CD14-positive monocyte (primary cell): ENCODE results near the gene TSPAN18. TPM values are rescaled to one million over a fixed set of nuclear protein-coding genes. Genes with fewer than 3 reads are reported as not detected.

ENCODE experiments used
- DNase-seq, 3 donors: peaks; one replicate each; pipeline ENCODE4 v3.0.0-alpha.2; 2011 to 2022
- H2AFZ ChIP-seq: 2 replicates; pipeline ENCODE4 v1.6.0; 2012; ENCODE audit warnings: mild to moderate bottlenecking, low read depth, low read length, inconsistent platforms; ENCODE audit not compliant: insufficient read depth, poor library complexity, severe bottlenecking
- H3K27ac ChIP-seq, 2 donors: 1 replicate in 1 of 2; 2 replicates in 1 of 2; pipeline ENCODE4 v1.5.1; 2012 to 2013; ENCODE audit warnings: low read length in 2 of 2, control low read depth in 1 of 2, inconsistent platforms in 1 of 2, low read depth in 1 of 2, mild to moderate bottlenecking in 1 of 2
- H3K27me3 ChIP-seq, 2 donors: one replicate each; pipeline versions ENCODE4 v1.6.0 to v1.6.1; 2011 to 2013; ENCODE audit warnings: low read length in 2 of 2; ENCODE audit not compliant: control insufficient read depth in 2 of 2, insufficient read depth in 2 of 2
- H3K36me3 ChIP-seq, 2 donors: replicated peaks in 1 of 2; 1 replicate in 1 of 2; 2 replicates in 1 of 2; pipeline versions ENCODE4 v1.5.1 to v1.6.1; 2012 to 2013; ENCODE audit warnings: low read length in 2 of 2, control low read depth in 1 of 2, inconsistent platforms in 1 of 2, mild to moderate bottlenecking in 1 of 2; ENCODE audit not compliant: insufficient read depth in 2 of 2, control insufficient read depth in 1 of 2
- H3K4me1 ChIP-seq, 2 donors: 1 replicate in 1 of 2; 2 replicates in 1 of 2; pipeline versions ENCODE4 v1.5.1 to v1.6.1; 2012 to 2013; ENCODE audit warnings: low read length in 2 of 2, control low read depth in 1 of 2, inconsistent platforms in 1 of 2, mild to moderate bottlenecking in 1 of 2, moderate library complexity in 1 of 2; ENCODE audit not compliant: insufficient read depth in 2 of 2, control insufficient read depth in 1 of 2
- H3K4me2 ChIP-seq: replicated peaks from 2 replicates; pipeline ENCODE3; 2012; ENCODE audit warnings: low read length, moderate library complexity, mild to moderate bottlenecking; ENCODE audit not compliant: poor library complexity, severe bottlenecking; ENCODE audit errors: extremely low read depth
- H3K4me3 ChIP-seq, 3 experiments: fragments of 200-600 bp in 1 of 3; sonication (generic) in 1 of 3; replicated peaks in 1 of 3; 1 replicate in 2 of 3; 2 replicates in 1 of 3; pipeline ENCODE4 v1.5.1; 2011 to 2013; ENCODE audit warnings: low read length in 3 of 3, mild to moderate bottlenecking in 3 of 3, control low read depth in 2 of 3, low read depth in 2 of 3, inconsistent platforms in 1 of 3, moderate library complexity in 1 of 3
- H3K79me2 ChIP-seq: 2 replicates; pipeline ENCODE4 v1.6.0; 2012; ENCODE audit warnings: mild to moderate bottlenecking, control low read depth, inconsistent platforms, low read length, moderate library complexity; ENCODE audit not compliant: insufficient read depth
- H3K9ac ChIP-seq: 2 replicates; pipeline ENCODE4 v1.6.0; 2017; ENCODE audit warnings: low read length, mild to moderate bottlenecking; ENCODE audit not compliant: insufficient read depth, poor library complexity, severe bottlenecking
- H3K9me3 ChIP-seq, 2 donors: replicated peaks in 1 of 2; 1 replicate in 1 of 2; 2 replicates in 1 of 2; pipeline versions ENCODE4 v1.5.1 to v1.6.1; 2012 to 2013; ENCODE audit warnings: low read length in 2 of 2, control low read depth in 1 of 2; ENCODE audit not compliant: control insufficient read depth in 1 of 2, insufficient read depth in 1 of 2
- H4K20me1 ChIP-seq: 2 replicates; pipeline ENCODE4 v1.6.0; 2012; ENCODE audit warnings: mild to moderate bottlenecking, low read length, control low read depth, moderate library complexity; ENCODE audit not compliant: insufficient read depth
- H3K27ac Mint-ChIP-seq, 7 donors: one replicate each; pipeline ENCODE4 v1.8.0; 2020; ENCODE audit warnings: mild to moderate bottlenecking in 7 of 7, mixed read lengths in 7 of 7, moderate library complexity in 6 of 7, inconsistent platforms in 2 of 7
- H3K27me3 Mint-ChIP-seq, 3 donors: one replicate each; pipeline ENCODE4 v1.8.0; 2021 to 2022; ENCODE audit warnings: low read depth in 3 of 3, mild to moderate bottlenecking in 3 of 3, mixed read lengths in 3 of 3, moderate library complexity in 3 of 3, inconsistent platforms in 1 of 3
- H3K36me3 Mint-ChIP-seq, 2 donors: one replicate each; pipeline ENCODE4 v1.8.0; 2020; ENCODE audit warnings: mixed read lengths in 2 of 2, inconsistent platforms in 1 of 2, mild to moderate bottlenecking in 1 of 2
- H3K4me1 Mint-ChIP-seq: one replicate; pipeline ENCODE4 v1.8.0; 2020; ENCODE audit warnings: mild to moderate bottlenecking, mixed read lengths
- H3K4me3 Mint-ChIP-seq, 2 donors: one replicate each; pipeline ENCODE4 v1.8.0; 2020; ENCODE audit warnings: mild to moderate bottlenecking in 2 of 2, mixed read lengths in 2 of 2, moderate library complexity in 1 of 2
- H3K9me3 Mint-ChIP-seq, 7 donors: one replicate each; pipeline ENCODE4 v1.8.0; 2020 to 2022; ENCODE audit warnings: mixed read lengths in 7 of 7, mild to moderate bottlenecking in 6 of 7, moderate library complexity in 6 of 7, inconsistent platforms in 2 of 7
- WGBS: methylation state at CpG from one replicate; pipeline ENCODE4 v1.1.5; 2013; ENCODE audit warnings: missing lambda C conversion rate; ENCODE audit not compliant: insufficient coverage; 5-methylcytosine and 5-hydroxymethylcytosine counted together
- intact Hi-C, 2 donors: fragments of 100-400 bp; cut with micrococcal nuclease; formaldehyde crosslinking; loops; one replicate each; pipeline versions ENCODE4 v1.15.0 to v1.15.1; 2023
- polyA plus RNA-seq, 3 donors: library from polyadenylated mRNA; depleted of rRNA in 1 of 3; unstranded in 2 of 3; stranded (reverse) in 1 of 3; fragments of 300-500 nt in 2 of 3; fragments of >200 nt in 1 of 3; fragmentation: Illumina TruSeq in 2 of 3; gene quantifications; 1 replicate in 2 of 3; 2 replicates in 1 of 3; pipeline ENCODE4 v1.2.3, GENCODE V29; 2012 to 2021
- TF ChIP-seq, protein P1 (sequence below): fragments of 200-600 bp; IDR thresholded peaks from one replicate; pipeline ENCODE4 v1.8.0; 2022; ENCODE audit warnings: antibody characterized with exemption, mild to moderate bottlenecking

The TSPAN18 gene
- polyA plus RNA-seq, 3 donors = not detected

GRCh38 chr11:44774731-44775130 is 48.0 kb downstream of the TSPAN18 start:
- Mint-ChIP-seq H3K4me1 (peaks cover 2% of the 10 kb centered on the region), H3K27ac (no peak overlapping the region), H3K4me3 (peak overlapping the region in 1 of 2 donors; percentile 32), H3K36me3 (no peaks in the 10 kb centered on the region), H3K9me3 (peaks cover 0 to 1% (median 0%) of the 10 kb centered on the region in 7 donors), H3K27me3 (peaks cover 11 to 15% (median 14%) of the 10 kb centered on the region in 3 donors)
- no peaks in the 10 kb centered on the region for H3K9me3 ChIP-seq
- no peak overlapping the region for H3K4me3 ChIP-seq
- H3K27ac ChIP-seq = no peak overlapping the region
- no peak for DNase-seq
- no peaks in the 10 kb centered on the region for H3K36me3 ChIP-seq
- no peak overlapping the region for H3K9ac ChIP-seq
- no peaks in the 10 kb centered on the region for H3K79me2 ChIP-seq
- no peaks in the 10 kb centered on the region for H3K27me3 ChIP-seq
- intact Hi-C loops = loop anchor here (5.0 to 10.0 kb wide), 3 partner anchors 150 to 220 kb away; no protein-coding TSS in a partner anchor
- H3K4me2 ChIP-seq = no peak overlapping the region
- no peaks in the 10 kb centered on the region for H3K4me1 ChIP-seq
- 76% methylated on average over 2 of the region's 4 CpGs for WGBS
- no peak overlapping the region for H2AFZ ChIP-seq
- H4K20me1 ChIP-seq = no peaks in the 10 kb centered on the region
- TF ChIP-seq, protein P1, sequence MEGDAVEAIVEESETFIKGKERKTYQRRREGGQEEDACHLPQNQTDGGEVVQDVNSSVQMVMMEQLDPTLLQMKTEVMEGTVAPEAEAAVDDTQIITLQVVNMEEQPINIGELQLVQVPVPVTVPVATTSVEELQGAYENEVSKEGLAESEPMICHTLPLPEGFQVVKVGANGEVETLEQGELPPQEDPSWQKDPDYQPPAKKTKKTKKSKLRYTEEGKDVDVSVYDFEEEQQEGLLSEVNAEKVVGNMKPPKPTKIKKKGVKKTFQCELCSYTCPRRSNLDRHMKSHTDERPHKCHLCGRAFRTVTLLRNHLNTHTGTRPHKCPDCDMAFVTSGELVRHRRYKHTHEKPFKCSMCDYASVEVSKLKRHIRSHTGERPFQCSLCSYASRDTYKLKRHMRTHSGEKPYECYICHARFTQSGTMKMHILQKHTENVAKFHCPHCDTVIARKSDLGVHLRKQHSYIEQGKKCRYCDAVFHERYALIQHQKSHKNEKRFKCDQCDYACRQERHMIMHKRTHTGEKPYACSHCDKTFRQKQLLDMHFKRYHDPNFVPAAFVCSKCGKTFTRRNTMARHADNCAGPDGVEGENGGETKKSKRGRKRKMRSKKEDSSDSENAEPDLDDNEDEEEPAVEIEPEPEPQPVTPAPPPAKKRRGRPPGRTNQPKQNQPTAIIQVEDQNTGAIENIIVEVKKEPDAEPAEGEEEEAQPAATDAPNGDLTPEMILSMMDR = no peak

DNA sequence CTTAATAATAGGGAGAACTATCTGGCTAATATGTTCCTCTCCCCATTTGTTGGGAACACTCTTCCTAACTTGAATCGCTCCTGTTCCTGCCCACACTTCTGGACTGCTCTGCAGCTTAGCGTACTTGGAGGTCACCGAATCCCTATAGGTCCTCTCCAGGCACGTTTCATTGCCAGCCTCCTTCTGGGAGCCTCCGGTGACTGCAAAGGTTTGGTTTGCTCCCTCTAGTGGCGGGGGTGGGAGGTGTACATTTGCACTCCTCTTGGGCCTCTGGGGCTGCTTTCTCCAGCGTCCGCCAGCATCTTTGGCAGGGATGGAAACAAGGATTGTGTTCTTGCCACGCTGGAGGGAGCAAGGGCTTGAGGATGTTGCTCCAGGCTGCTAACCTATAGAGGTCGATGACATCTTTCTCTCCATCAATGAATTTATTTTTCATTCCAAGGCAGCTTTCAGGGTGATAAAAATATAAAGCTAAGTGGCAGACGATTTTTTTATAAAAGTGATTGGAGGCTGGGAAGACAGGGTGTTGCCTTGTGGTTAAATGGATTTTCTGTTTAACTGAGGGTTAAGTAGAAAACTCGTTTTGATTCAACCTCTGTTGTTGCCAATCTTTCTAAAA is 48.7 kb downstream of the TSPAN18 start:
- H3K27ac ChIP-seq = no peak overlapping the region
- peak overlapping the region in 1 of 7 donors; percentile 33 for H3K27ac Mint-ChIP-seq
- H3K4me1 ChIP-seq = no peaks in the 10 kb centered on the region
- TF ChIP-seq, protein P1 = peak; percentile 82
- intact Hi-C loops = loop anchor here (5.0 to 10.0 kb wide), 3 partner anchors 151 to 221 kb away; no protein-coding TSS in a partner anchor
- no peaks in the 10 kb centered on the region for H3K36me3 Mint-ChIP-seq
- H3K4me1 Mint-ChIP-seq = no peaks in the 10 kb centered on the region
- WGBS = 42% methylated on average over 6 of the region's 12 CpGs
- H3K27me3 Mint-ChIP-seq = peaks cover 11 to 14% (median 13%) of the 10 kb centered on the region in 3 donors
- H3K79me2 ChIP-seq = no peaks in the 10 kb centered on the region
- no peak overlapping the region for H3K4me3 ChIP-seq
- H3K4me2 ChIP-seq = no peak overlapping the region
- no peaks in the 10 kb centered on the region for H3K27me3 ChIP-seq
- DNase-seq = peak in 2 of 3 donors; percentile 6 to 28
- H3K9me3 Mint-ChIP-seq = peaks cover 0 to 1% (median 0%) of the 10 kb centered on the region in 7 donors
- H4K20me1 ChIP-seq = no peaks in the 10 kb centered on the region
- H3K36me3 ChIP-seq = no peaks in the 10 kb centered on the region
- H3K9ac ChIP-seq = no peak overlapping the region
- H3K9me3 ChIP-seq = no peaks in the 10 kb centered on the region
- H2AFZ ChIP-seq = no peak overlapping the region
- no peak overlapping the region for H3K4me3 Mint-ChIP-seq
